ENCODE results near the gene SRI. TPM values are rescaled to one million over a fixed set of nuclear protein-coding genes. Genes with fewer than 3 reads are reported as not detected.

Gene SRI
- total RNA-seq, 1 experiment from 2014 or later = 138 TPM

GRCh38 chr7:88268858-88269257 is 49.0 kb upstream of the SRI start:
- ChIA-PET POLR2A (no interaction called here), CTCF (no interaction called here)
- TF ChIP-seq REST (IDR thresholded peaks at IDR 0.05; ENCODE audit: insufficient read depth in 1 of 2, low read depth in 2 of 2, low read length in 1 of 2) (no peak), POLR2AphosphoS5 (IDR thresholded peaks at IDR 0.05; ENCODE audit: low read depth, low read length) (no peak), TCF7L2 (IDR thresholded peaks at IDR 0.05; ENCODE audit: low read depth, low read length) (no peak)
- TF ChIP-seq, protein P1, sequence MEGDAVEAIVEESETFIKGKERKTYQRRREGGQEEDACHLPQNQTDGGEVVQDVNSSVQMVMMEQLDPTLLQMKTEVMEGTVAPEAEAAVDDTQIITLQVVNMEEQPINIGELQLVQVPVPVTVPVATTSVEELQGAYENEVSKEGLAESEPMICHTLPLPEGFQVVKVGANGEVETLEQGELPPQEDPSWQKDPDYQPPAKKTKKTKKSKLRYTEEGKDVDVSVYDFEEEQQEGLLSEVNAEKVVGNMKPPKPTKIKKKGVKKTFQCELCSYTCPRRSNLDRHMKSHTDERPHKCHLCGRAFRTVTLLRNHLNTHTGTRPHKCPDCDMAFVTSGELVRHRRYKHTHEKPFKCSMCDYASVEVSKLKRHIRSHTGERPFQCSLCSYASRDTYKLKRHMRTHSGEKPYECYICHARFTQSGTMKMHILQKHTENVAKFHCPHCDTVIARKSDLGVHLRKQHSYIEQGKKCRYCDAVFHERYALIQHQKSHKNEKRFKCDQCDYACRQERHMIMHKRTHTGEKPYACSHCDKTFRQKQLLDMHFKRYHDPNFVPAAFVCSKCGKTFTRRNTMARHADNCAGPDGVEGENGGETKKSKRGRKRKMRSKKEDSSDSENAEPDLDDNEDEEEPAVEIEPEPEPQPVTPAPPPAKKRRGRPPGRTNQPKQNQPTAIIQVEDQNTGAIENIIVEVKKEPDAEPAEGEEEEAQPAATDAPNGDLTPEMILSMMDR (IDR thresholded peaks at IDR 0.05) = no peak
- H3K27ac ChIP-seq (ENCODE audit: low read length) = no peak overlapping the region
- no peaks in the 10 kb centered on the region for H3K9me3 ChIP-seq (ENCODE audit: control insufficient read depth, insufficient read depth, low read depth, low read length)
- DNase-seq (ENCODE audit: low read depth, low spot score) (no peak), ATAC-seq (no peak)
- no peak overlapping the region for H3K4me3 ChIP-seq (ENCODE audit: low read depth in 2 of 2, low read length in 2 of 2)
- no peaks in the 10 kb centered on the region for H3K36me3 ChIP-seq (ENCODE audit: control insufficient read depth, insufficient read depth, low read length)
- no peaks in the 10 kb centered on the region for H3K27me3 ChIP-seq (ENCODE audit: control insufficient read depth, insufficient read depth, low read length)
- no peaks in the 10 kb centered on the region for H3K4me1 ChIP-seq (ENCODE audit: control insufficient read depth, insufficient read depth, low read length)
- in situ Hi-C loops (cut with HindIII; ENCODE audit: low pct_unique_long_range_greater_than_20kb, low sequenced_read_pairs) (no loop called here), intact Hi-C loops (cut with micrococcal nuclease; ENCODE audit: unreplicated experiment) (no loop called here)
- no TSS peak for BruUV-seq (replicated peaks)

DNA sequence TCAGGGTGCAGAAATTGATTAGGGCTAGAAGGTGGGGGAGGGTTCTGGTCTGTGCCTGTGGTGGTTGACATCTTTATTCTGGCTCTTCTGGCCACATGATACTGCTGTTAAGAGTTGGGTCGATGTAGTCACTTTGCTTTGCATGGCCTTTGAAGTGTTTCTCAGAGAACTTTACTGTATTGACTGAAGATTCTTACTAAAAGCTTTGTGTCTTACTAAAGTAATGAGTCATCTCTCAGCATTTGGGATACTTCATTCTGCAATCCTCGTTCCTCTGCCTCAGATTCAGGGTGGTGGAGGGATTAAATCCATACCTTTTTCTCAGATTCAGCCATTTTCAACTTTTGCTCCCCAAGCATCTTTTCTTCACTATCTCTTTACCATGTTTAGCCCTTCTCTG is 48.2 kb upstream of the SRI start:
- Histone ChIP-seq H3K36me3 (ENCODE audit: control insufficient read depth, insufficient read depth, low read length) (no peaks in the 10 kb centered on the region), H3K4me3 (ENCODE audit: low read depth in 2 of 2, low read length in 2 of 2) (no peak overlapping the region), H3K4me1 (ENCODE audit: control insufficient read depth, insufficient read depth, low read length) (no peaks in the 10 kb centered on the region), H3K9me3 (ENCODE audit: control insufficient read depth, insufficient read depth, low read depth, low read length) (no peaks in the 10 kb centered on the region), H3K27ac (ENCODE audit: low read length) (no peak overlapping the region), H3K27me3 (ENCODE audit: control insufficient read depth, insufficient read depth, low read length) (no peaks in the 10 kb centered on the region)
- intact Hi-C loops (cut with micrococcal nuclease; ENCODE audit: unreplicated experiment) (no loop called here), in situ Hi-C loops (cut with HindIII; ENCODE audit: low pct_unique_long_range_greater_than_20kb, low sequenced_read_pairs) (no loop called here)
- ChIA-PET POLR2A (no interaction called here), CTCF (no interaction called here)
- ATAC-seq (no peak), DNase-seq (ENCODE audit: low read depth, low spot score) (no peak)
- no peak for TF ChIP-seq REST (IDR thresholded peaks at IDR 0.05; ENCODE audit: insufficient read depth in 1 of 2, low read depth in 2 of 2, low read length in 1 of 2)
- TF ChIP-seq TCF7L2 (IDR thresholded peaks at IDR 0.05; ENCODE audit: low read depth, low read length) = no peak
- no peak for TF ChIP-seq SIN3A (IDR thresholded peaks at IDR 0.05; ENCODE audit: borderline replicate concordance, insufficient read depth, low read depth, low read length)
- no peak for TF ChIP-seq POLR2AphosphoS5 (IDR thresholded peaks at IDR 0.05; ENCODE audit: low read depth, low read length)
- TF ChIP-seq, protein P1 (IDR thresholded peaks at IDR 0.05) = no peak
- BruUV-seq (replicated peaks) = no TSS peak

All from Panc1 (cell line).